ENCODE data around the gene MAGI2. TPM values are rescaled to one million over a fixed set of nuclear protein-coding genes. Genes with fewer than 3 reads are reported as not detected.

The MAGI2 gene
- total RNA-seq, 2 donors from 2014 or later, result 10.3 to 19.2 TPM

DNA sequence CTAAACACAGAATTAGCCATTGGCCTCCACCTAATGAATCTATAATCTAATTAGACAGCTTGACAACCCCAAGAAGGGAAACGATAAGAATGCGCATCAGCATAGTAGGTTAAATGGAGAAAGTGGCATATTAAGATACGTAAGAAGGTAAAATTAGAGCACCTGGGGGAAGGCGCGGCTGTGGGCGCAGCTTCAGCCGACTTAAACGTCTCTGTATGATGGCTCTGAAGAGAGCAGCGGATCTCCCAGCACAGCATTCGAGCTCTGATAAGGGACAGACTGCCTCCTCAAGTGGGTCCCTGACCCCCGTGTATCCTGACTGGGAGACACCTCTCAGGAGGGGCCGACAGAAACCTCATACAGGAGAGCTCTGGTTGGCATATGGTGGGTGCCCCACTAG, 1136.1 kb downstream of the MAGI2 start:
- Histone ChIP-seq H3K27me3 (ENCODE audit: control insufficient read depth, insufficient read depth, low read length, poor library complexity, severe bottlenecking) (no peaks in the 10 kb centered on the region), H3K9me3 (ENCODE audit: control insufficient read depth, low read length) (no peaks in the 10 kb centered on the region), H3K9ac (ENCODE audit: extremely low read depth, low read length, poor library complexity, severe bottlenecking) (no peak overlapping the region), H3K27ac (ENCODE audit: low read depth, low read length) (no peak overlapping the region), H3K4me1 (ENCODE audit: control insufficient read depth, insufficient read depth, low read length) (no peaks in the 10 kb centered on the region), H3K36me3 (ENCODE audit: control insufficient read depth, insufficient read depth, low read length) (no peaks in the 10 kb centered on the region), H3K4me3 (ENCODE audit: low read length) (no peak overlapping the region)
- no peak for DNase-seq
- Mint-ChIP-seq H3K9me3 (peaks cover 6% of the 10 kb centered on the region), H3K27ac (no peak overlapping the region), H3K36me3 (ENCODE audit: low read depth) (no peaks in the 10 kb centered on the region), H3K27me3 (ENCODE audit: insufficient read depth) (no peaks in the 10 kb centered on the region), H3K4me3 (no peak overlapping the region), H3K4me1 (peaks cover 21% of the 10 kb centered on the region)
- WGBS, 2 experiments (ENCODE audit: insufficient coverage in 1 of 2, insufficient read length in 1 of 2), result 96% methylated on average over 10 to 12 of the region's 12 CpGs
- TF ChIP-seq, protein P1, sequence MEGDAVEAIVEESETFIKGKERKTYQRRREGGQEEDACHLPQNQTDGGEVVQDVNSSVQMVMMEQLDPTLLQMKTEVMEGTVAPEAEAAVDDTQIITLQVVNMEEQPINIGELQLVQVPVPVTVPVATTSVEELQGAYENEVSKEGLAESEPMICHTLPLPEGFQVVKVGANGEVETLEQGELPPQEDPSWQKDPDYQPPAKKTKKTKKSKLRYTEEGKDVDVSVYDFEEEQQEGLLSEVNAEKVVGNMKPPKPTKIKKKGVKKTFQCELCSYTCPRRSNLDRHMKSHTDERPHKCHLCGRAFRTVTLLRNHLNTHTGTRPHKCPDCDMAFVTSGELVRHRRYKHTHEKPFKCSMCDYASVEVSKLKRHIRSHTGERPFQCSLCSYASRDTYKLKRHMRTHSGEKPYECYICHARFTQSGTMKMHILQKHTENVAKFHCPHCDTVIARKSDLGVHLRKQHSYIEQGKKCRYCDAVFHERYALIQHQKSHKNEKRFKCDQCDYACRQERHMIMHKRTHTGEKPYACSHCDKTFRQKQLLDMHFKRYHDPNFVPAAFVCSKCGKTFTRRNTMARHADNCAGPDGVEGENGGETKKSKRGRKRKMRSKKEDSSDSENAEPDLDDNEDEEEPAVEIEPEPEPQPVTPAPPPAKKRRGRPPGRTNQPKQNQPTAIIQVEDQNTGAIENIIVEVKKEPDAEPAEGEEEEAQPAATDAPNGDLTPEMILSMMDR (conservative IDR thresholded peaks at IDR 0.05), result no peak

DNA sequence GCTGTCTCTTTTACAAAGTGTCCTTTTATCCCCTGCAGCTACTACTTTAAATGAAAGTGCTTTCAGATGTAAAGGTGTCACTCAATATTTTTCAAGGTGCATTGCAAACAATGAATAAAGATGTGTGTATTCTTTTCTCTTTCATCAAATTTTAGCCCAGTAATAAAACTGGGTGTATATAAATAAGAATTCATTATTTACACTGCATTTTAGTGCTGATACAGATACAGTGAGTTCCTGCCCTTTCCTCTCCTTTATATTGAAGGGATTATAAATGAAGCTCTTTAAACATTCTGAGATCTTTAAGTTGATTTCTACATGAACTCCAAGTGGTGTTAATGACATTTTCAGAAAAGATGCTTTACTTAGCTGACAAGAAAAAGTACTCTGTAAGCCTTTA, 1137.4 kb downstream of the MAGI2 start:
- Histone ChIP-seq H3K9ac (ENCODE audit: extremely low read depth, low read length, poor library complexity, severe bottlenecking) (no peak overlapping the region), H3K27ac (ENCODE audit: low read depth, low read length) (no peak overlapping the region), H3K36me3 (ENCODE audit: control insufficient read depth, insufficient read depth, low read length) (no peaks in the 10 kb centered on the region), H3K4me1 (ENCODE audit: control insufficient read depth, insufficient read depth, low read length) (no peaks in the 10 kb centered on the region), H3K27me3 (ENCODE audit: control insufficient read depth, insufficient read depth, low read length, poor library complexity, severe bottlenecking) (no peaks in the 10 kb centered on the region), H3K4me3 (ENCODE audit: low read length) (no peak overlapping the region), H3K9me3 (ENCODE audit: control insufficient read depth, low read length) (no peaks in the 10 kb centered on the region)
- H3K36me3 Mint-ChIP-seq (ENCODE audit: low read depth), result no peaks in the 10 kb centered on the region
- TF ChIP-seq, protein P1 (conservative IDR thresholded peaks at IDR 0.05), result no peak
- no peaks in the 10 kb centered on the region for H3K27me3 Mint-ChIP-seq (ENCODE audit: insufficient read depth)
- no peak overlapping the region for H3K4me3 Mint-ChIP-seq
- peaks cover 3% of the 10 kb centered on the region for H3K9me3 Mint-ChIP-seq
- no peak for DNase-seq
- no peak overlapping the region for H3K27ac Mint-ChIP-seq
- peaks cover 21% of the 10 kb centered on the region for H3K4me1 Mint-ChIP-seq

DNA sequence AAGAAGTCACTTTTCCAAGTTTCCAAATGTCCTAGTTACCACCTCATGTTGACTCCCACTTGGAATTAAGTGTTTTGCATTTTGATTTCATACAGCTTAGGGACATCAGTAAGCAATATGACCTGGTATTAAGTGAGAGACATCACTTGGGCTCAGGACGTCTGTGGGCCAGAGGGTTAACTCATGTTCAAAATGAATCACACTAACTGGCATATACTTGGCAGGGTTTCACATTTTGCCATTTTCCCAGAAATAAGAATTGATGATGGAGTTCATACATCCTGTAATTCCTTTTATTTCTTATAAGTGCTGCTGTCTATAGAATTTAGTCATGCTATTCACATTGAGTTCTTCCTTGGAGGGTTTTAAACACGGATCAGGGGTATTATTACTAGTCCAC, 1138.3 kb downstream of the MAGI2 start:
- H3K27me3 ChIP-seq (ENCODE audit: control insufficient read depth, insufficient read depth, low read length, poor library complexity, severe bottlenecking), result no peaks in the 10 kb centered on the region
- H3K36me3 ChIP-seq (ENCODE audit: control insufficient read depth, insufficient read depth, low read length), result no peaks in the 10 kb centered on the region
- Mint-ChIP-seq H3K4me1 (peaks cover 17% of the 10 kb centered on the region), H3K9me3 (no peaks in the 10 kb centered on the region), H3K27me3 (ENCODE audit: insufficient read depth) (no peaks in the 10 kb centered on the region), H3K36me3 (ENCODE audit: low read depth) (no peaks in the 10 kb centered on the region), H3K27ac (no peak overlapping the region), H3K4me3 (no peak overlapping the region)
- H3K9ac ChIP-seq (ENCODE audit: extremely low read depth, low read length, poor library complexity, severe bottlenecking), result no peak overlapping the region
- no peak overlapping the region for H3K4me3 ChIP-seq (ENCODE audit: low read length)
- H3K4me1 ChIP-seq (ENCODE audit: control insufficient read depth, insufficient read depth, low read length), result no peaks in the 10 kb centered on the region
- WGBS, 2 experiments (ENCODE audit: insufficient coverage in 1 of 2, insufficient read length in 1 of 2), result 97 to 100% methylated on average over 1 to 2 of the region's 2 CpGs
- DNase-seq, result no peak
- TF ChIP-seq, protein P1 (conservative IDR thresholded peaks at IDR 0.05), result no peak
- H3K9me3 ChIP-seq (ENCODE audit: control insufficient read depth, low read length), result no peaks in the 10 kb centered on the region
- H3K27ac ChIP-seq (ENCODE audit: low read depth, low read length), result no peak overlapping the region
